SHP77 (cell line): ENCODE results near the gene CARNS1.

Source experiments
- DNase-seq, 2 experiments: peaks; one replicate each; lab custom pipeline; 2025; lab: John Stamatoyannopoulos, UW

Gene CARNS1

DNA sequence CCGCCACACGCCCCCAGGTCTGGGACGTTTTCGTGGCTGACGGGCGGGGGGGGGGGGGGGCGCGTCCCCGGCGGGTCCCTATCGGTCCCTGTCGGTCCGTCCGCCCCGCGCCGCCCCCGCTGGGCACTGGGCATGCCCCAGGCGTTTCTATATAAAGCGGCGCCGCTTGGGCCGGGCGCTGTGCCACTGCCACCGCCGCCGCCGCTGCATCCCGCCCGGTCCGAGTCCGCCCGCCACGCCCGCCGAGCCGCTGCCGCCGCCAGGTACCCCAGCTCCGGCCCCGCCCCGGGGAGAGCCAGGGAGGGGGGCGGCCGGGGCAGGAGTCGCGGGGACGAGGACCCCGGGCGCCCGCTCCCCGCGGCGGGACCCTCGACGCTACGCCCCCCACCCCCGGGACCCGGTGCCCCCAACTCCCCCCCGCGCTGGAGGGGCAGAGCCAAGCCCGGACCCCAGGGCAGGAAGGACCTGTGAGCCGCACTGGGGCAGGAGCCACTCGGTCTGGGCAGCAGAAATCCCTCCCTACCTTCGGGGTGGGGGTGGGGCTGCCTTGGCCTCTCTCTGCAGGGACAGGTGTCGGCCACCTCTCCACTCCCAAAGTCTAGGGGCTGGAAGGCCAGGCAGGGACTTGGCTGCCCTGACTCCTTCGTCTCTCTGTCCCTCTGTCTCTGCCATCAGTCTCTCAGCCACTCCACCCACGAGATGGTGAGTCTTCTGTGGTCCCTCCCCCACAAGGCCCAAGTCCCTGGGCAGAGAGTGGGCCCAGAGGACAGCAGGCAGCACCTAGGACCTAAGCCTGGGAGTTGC, at the start of gene CARNS1:
TSS of gene CARNS1 (plus strand) at position 178 of the 804 bp plus-strand sequence. CDS start at position 700, 522 bp downstream.
- DNase-seq = no peak

- no peak for DNase-seq
Measured at GRCh38 chr11:67365736-67366444, 49.6 kb upstream of the CARNS1 start.

DNA sequence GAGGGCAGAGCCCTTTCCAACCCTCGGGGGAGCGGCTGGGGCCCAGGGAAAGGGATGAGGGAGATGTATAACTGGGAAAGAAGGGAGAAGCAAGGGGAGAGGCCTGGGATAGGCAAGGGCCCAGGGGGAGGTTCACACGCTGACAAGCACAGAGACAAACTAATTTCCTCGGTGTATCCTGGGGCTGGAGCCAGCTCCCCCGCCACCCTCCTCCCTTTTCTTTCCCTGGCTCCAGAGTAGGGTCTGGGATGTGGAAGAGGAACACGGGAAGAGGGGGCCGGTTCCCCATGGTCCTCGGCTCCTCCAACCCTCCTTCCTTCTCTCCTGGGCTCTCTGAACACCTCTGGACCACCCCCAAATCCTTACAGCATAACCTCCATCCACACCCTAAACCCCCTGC, 48.9 kb upstream of the CARNS1 start:
- no peak for DNase-seq

- DNase-seq = no peak
Measured at GRCh38 chr11:67366961-67367760, 48.3 kb upstream of the CARNS1 start.

GRCh38 chr11:67367761-67368227, 47.7 kb upstream of the CARNS1 start:
- no peak for DNase-seq

- no peak for DNase-seq
Measured at GRCh38 chr11:67368621-67369020, 46.9 kb upstream of the CARNS1 start.

GRCh38 chr11:67369275-67369674, 46.2 kb upstream of the CARNS1 start:
- DNase-seq = no peak

DNA sequence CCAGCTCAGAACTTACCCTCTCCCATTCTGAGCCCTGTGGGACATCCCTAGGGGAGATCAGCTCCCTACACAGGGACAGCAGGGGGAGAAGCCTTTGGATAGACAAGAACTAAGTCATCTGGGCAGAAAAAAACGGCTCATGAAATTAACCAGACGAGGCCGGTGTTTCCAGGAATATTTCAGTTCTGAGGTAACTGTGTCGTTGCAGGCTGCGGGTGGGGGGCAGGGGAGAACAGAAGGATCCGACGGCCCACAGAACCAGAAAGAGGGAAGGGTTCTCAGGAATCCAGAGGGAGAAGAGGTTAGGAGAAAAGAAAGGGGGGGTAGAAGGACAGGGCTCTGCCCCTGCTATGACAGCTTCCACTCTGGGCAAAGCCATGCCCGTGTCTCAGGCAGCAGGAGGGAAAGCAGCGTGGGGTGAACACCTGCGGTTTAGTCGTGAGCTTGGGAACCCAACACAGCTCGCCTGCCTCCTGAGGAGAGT, 45.6 kb upstream of the CARNS1 start:
- DNase-seq = no peak

GRCh38 chr11:67370351-67371076, 45.0 kb upstream of the CARNS1 start:
- DNase-seq = no peak

GRCh38 chr11:67371189-67371910, 44.1 kb upstream of the CARNS1 start:
- peak; percentile 40 to 42 for DNase-seq

- no peak for DNase-seq
Measured at GRCh38 chr11:67371911-67372320, 43.6 kb upstream of the CARNS1 start.

GRCh38 chr11:67372321-67372992, 43.0 kb upstream of the CARNS1 start:
- DNase-seq = no peak

- peak; percentile 36 to 59 for DNase-seq
Measured at GRCh38 chr11:67372993-67373647, 42.4 kb upstream of the CARNS1 start, which contains the start of gene CLCF1. CLCF1 (minus strand) TSS chr11:67373598; CDS start chr11:67373539, 59 bp downstream.

GRCh38 chr11:67373648-67374570, 41.6 kb upstream of the CARNS1 start:
- DNase-seq = peak; percentile 57 to 70

DNA sequence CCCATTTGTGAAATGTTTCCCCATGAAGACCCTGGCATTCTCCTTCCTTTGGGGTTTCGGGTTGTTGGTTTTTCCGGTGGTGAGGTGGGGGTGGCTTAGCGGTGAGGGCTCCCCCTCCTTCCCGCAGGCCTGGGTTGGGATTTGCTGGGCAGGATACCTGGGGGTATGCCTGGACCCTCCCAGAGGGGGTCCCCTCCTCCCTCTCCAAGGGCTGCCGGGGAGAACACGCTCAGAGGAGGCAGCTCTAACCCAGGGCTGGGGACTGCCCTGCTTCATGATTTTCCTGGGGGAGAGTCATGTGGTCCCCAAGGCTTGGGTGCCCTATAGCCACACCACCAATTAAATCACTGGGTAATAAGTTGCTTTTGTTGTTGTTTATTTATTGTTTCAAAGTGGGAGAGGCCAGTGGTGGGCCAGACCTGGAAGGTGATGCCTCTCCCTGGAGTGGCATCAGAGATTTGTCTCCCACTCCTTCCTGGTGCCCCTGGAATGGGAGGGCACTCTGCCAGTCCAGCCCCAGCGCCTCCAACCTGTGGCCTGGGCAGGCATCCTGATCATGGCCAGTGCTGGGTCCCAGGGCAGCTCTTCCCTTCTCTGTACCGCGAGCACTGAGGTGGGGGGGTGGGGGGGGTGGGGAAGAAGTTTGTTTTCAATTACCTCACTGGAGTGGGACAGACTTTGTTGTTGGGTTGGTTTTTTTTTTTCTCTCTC, 40.8 kb upstream of the CARNS1 start:
- no peak for DNase-seq

- DNase-seq = no peak
Measured at GRCh38 chr11:67375320-67376055, 40.0 kb upstream of the CARNS1 start.
